Hepatocyte (in vitro differentiated cells): Measurements from ENCODE around the gene LGALS12.

ENCODE experiments used
- CTCF ChIP-seq: fragments of 200-600 bp; sonication (generic); IDR thresholded peaks from 2 replicates; pipeline ENCODE4 v1.5.1; 2016; ENCODE audit warnings: antibody characterized with exemption, mild to moderate bottlenecking; ENCODE audit not compliant: poor library complexity
- EZH2 ChIP-seq: fragments of 200-600 bp; sonication (generic); IDR thresholded peaks from 2 replicates; pipeline ENCODE4 v1.6.1; 2016; ENCODE audit warnings: antibody characterized with exemption, mild to moderate bottlenecking, borderline replicate concordance
- EZH2phosphoT487 ChIP-seq: fragments of 200-600 bp; sonication (generic); IDR thresholded peaks from one replicate; pipeline ENCODE4 v1.6.1; 2018; ENCODE audit warnings: antibody characterized with exemption, mild to moderate bottlenecking, low read depth, moderate library complexity; ENCODE audit not compliant: unreplicated experiment, severe bottlenecking

GRCh38 chr11:63504933-63505586, 824 bp upstream of the LGALS12 start:
- TF ChIP-seq CTCF (no peak), EZH2 (no peak), EZH2phosphoT487 (no peak)
